ENCODE results near the gene MPPED2.

Gene MPPED2

DNA sequence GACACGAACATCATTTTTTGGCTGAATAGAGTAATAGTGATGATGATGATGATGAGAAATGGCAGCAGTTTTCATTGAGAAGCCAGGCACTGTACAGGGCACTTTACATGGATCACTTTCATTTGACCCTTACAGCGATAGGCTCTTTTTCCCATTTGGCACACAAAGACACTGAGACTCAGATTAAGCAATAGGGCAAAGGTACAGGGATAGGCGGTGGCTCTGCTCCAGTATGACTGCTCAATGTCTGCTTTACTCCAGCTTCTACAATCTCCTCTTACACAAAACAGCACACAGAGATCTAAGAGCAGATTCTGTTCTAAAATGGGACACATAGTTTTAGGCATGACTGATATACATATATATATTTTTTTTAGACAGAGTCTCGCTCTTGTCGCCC is 40.6 kb downstream of the MPPED2 start:
- Histone ChIP-seq H3K27ac (ENCODE audit: low read length) (no peak overlapping the region), H3K4me1 (ENCODE audit: low read length) (no peaks in the 10 kb centered on the region), H3K4me2 (ENCODE audit: low read length) (no peak overlapping the region), H4K20me1 (ENCODE audit: insufficient read depth, low read length) (no peaks in the 10 kb centered on the region), H2AFZ (ENCODE audit: low read depth, low read length) (no peak overlapping the region), H3K79me2 (ENCODE audit: low read length) (no peaks in the 10 kb centered on the region), H3K9ac (ENCODE audit: low read length) (no peak overlapping the region), H3K27me3 (ENCODE audit: low read depth, low read length) (no peaks in the 10 kb centered on the region), H3K36me3 (replicated peaks; ENCODE audit: low read depth, low read length) (no peaks in the 10 kb centered on the region), H3K9me3 (ENCODE audit: insufficient read depth, low read length) (no peaks in the 10 kb centered on the region), H3K4me3 (ENCODE audit: low read length) (no peak overlapping the region)
- TF ChIP-seq EZH2phosphoT487 (IDR thresholded peaks at IDR 0.05; ENCODE audit: low read depth): no peak
- TF ChIP-seq CTCF (IDR thresholded peaks at IDR 0.05; ENCODE audit: low read depth, low read length): no peak

GRCh38 chr11:30543066-30543465 is 43.1 kb downstream of the MPPED2 start:
- no peak overlapping the region for H3K27ac ChIP-seq (ENCODE audit: low read length)
- no peaks in the 10 kb centered on the region for H3K27me3 ChIP-seq (ENCODE audit: low read depth, low read length)
- H3K36me3 ChIP-seq (replicated peaks; ENCODE audit: low read depth, low read length): no peaks in the 10 kb centered on the region
- no peaks in the 10 kb centered on the region for H3K4me1 ChIP-seq (ENCODE audit: low read length)
- no peaks in the 10 kb centered on the region for H3K9me3 ChIP-seq (ENCODE audit: insufficient read depth, low read length)
- H3K9ac ChIP-seq (ENCODE audit: low read length): no peak overlapping the region
- no peaks in the 10 kb centered on the region for H4K20me1 ChIP-seq (ENCODE audit: insufficient read depth, low read length)
- no peak overlapping the region for H3K4me2 ChIP-seq (ENCODE audit: low read length)
- no peak for TF ChIP-seq EZH2phosphoT487 (IDR thresholded peaks at IDR 0.05; ENCODE audit: low read depth)
- TF ChIP-seq CTCF (IDR thresholded peaks at IDR 0.05; ENCODE audit: low read depth, low read length): no peak
- H3K4me3 ChIP-seq (ENCODE audit: low read length): no peak overlapping the region
- no peak overlapping the region for H2AFZ ChIP-seq (ENCODE audit: low read depth, low read length)
- no peaks in the 10 kb centered on the region for H3K79me2 ChIP-seq (ENCODE audit: low read length)

DNA sequence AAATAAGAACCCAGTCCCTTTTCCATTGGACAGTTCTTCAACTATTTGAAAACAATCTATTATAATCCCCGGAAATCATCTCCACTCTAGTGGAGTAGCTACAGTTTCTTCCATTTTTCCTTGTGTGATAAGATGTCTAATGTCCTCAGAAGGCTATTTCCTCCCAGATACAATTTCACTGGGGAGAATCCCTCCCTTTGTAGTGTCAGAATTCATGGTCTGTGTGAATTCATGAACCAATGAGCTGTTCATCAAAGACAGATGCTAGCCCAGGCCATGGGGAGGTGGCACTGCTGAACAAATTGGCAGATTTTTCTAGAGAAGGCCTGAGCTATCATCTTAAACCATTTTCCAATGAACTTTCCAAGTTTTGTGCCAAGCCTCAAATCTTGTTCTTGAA is 45.4 kb downstream of the MPPED2 start:
- H3K36me3 ChIP-seq (replicated peaks; ENCODE audit: low read depth, low read length): no peaks in the 10 kb centered on the region
- no peak overlapping the region for H2AFZ ChIP-seq (ENCODE audit: low read depth, low read length)
- TF ChIP-seq CTCF (IDR thresholded peaks at IDR 0.05; ENCODE audit: low read depth, low read length): no peak
- TF ChIP-seq EZH2phosphoT487 (IDR thresholded peaks at IDR 0.05; ENCODE audit: low read depth): no peak
- no peaks in the 10 kb centered on the region for H4K20me1 ChIP-seq (ENCODE audit: insufficient read depth, low read length)
- H3K4me3 ChIP-seq (ENCODE audit: low read length): no peak overlapping the region
- H3K9ac ChIP-seq (ENCODE audit: low read length): no peak overlapping the region
- H3K79me2 ChIP-seq (ENCODE audit: low read length): no peaks in the 10 kb centered on the region
- H3K27ac ChIP-seq (ENCODE audit: low read length): no peak overlapping the region
- H3K4me2 ChIP-seq (ENCODE audit: low read length): no peak overlapping the region
- H3K9me3 ChIP-seq (ENCODE audit: insufficient read depth, low read length): no peaks in the 10 kb centered on the region
- no peaks in the 10 kb centered on the region for H3K27me3 ChIP-seq (ENCODE audit: low read depth, low read length)
- no peaks in the 10 kb centered on the region for H3K4me1 ChIP-seq (ENCODE audit: low read length)

DNA sequence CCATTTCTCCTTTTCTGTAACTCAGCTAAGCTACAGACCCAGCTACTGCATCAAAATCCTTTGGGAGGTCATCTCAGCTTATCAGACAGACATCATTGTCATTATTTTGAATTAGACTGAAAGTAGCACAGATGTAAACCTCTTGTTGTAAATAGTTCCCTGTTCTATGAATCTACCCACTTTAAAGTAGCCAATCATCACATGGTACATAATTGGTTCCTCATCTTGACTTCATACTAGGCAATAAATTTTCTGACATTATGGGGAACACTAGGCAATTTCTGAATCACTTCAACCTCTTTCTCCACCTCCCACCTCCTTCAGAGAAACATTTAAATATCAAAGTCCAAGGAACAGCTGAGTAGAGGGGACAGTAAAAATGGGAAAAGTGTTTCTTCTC is 47.9 kb downstream of the MPPED2 start:
- Histone ChIP-seq H3K4me2 (ENCODE audit: low read length) (no peak overlapping the region), H4K20me1 (ENCODE audit: insufficient read depth, low read length) (no peaks in the 10 kb centered on the region), H3K9me3 (ENCODE audit: insufficient read depth, low read length) (no peaks in the 10 kb centered on the region), H3K4me1 (ENCODE audit: low read length) (no peaks in the 10 kb centered on the region), H3K36me3 (replicated peaks; ENCODE audit: low read depth, low read length) (no peaks in the 10 kb centered on the region), H3K79me2 (ENCODE audit: low read length) (no peaks in the 10 kb centered on the region), H3K27ac (ENCODE audit: low read length) (no peak overlapping the region), H3K9ac (ENCODE audit: low read length) (no peak overlapping the region), H3K4me3 (ENCODE audit: low read length) (no peak overlapping the region), H3K27me3 (ENCODE audit: low read depth, low read length) (no peaks in the 10 kb centered on the region), H2AFZ (ENCODE audit: low read depth, low read length) (no peak overlapping the region)
- TF ChIP-seq EZH2phosphoT487 (IDR thresholded peaks at IDR 0.05; ENCODE audit: low read depth): no peak
- no peak for TF ChIP-seq CTCF (IDR thresholded peaks at IDR 0.05; ENCODE audit: low read depth, low read length)

Measured in OCI-LY3 (cell line).